Activated naive CD4-positive, alpha-beta T cell treated with anti-CD3 and anti-CD28 coated beads, Interleukin-2, amount 10 ng/mL, durations not matched to agents 7 days and 5 days (primary cell): ENCODE results near the gene SHROOM1.

Experiments used
- CTCF ChIA-PET: fragments of 350-600 bp; sonication (Branson Sonifier 250); formaldehyde crosslinking; loops from one replicate; lab custom pipeline; 2021; ENCODE audit warnings: antibody characterized with exemption; lab: Charles Lee
- DNase-seq: peaks from one replicate; pipeline ENCODE4 v3.0.0-alpha.2; 2020
- H3K27ac Mint-ChIP-seq: one replicate; pipeline ENCODE4 v1.8.0; 2021; ENCODE audit warnings: mild to moderate bottlenecking, moderate library complexity, mixed read lengths
- H3K27me3 Mint-ChIP-seq: one replicate; pipeline ENCODE4 v1.8.0; 2021; ENCODE audit warnings: mild to moderate bottlenecking, mixed read lengths
- H3K36me3 Mint-ChIP-seq: one replicate; pipeline ENCODE4 v1.8.0; 2021; ENCODE audit warnings: mixed read lengths
- H3K4me1 Mint-ChIP-seq: one replicate; pipeline ENCODE4 v1.8.0; 2021; ENCODE audit warnings: mixed read lengths
- H3K4me3 Mint-ChIP-seq: one replicate; pipeline ENCODE4 v1.8.0; 2021; ENCODE audit warnings: mild to moderate bottlenecking, moderate library complexity, mixed read lengths
- H3K9me3 Mint-ChIP-seq: one replicate; pipeline ENCODE4 v1.8.0; 2021; ENCODE audit warnings: mixed read lengths

The SHROOM1 gene, protein sequence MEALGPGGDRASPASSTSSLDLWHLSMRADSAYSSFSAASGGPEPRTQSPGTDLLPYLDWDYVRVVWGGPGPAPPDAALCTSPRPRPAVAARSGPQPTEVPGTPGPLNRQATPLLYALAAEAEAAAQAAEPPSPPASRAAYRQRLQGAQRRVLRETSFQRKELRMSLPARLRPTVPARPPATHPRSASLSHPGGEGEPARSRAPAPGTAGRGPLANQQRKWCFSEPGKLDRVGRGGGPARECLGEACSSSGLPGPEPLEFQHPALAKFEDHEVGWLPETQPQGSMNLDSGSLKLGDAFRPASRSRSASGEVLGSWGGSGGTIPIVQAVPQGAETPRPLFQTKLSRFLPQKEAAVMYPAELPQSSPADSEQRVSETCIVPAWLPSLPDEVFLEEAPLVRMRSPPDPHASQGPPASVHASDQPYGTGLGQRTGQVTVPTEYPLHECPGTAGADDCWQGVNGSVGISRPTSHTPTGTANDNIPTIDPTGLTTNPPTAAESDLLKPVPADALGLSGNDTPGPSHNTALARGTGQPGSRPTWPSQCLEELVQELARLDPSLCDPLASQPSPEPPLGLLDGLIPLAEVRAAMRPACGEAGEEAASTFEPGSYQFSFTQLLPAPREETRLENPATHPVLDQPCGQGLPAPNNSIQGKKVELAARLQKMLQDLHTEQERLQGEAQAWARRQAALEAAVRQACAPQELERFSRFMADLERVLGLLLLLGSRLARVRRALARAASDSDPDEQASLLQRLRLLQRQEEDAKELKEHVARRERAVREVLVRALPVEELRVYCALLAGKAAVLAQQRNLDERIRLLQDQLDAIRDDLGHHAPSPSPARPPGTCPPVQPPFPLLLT

DNA sequence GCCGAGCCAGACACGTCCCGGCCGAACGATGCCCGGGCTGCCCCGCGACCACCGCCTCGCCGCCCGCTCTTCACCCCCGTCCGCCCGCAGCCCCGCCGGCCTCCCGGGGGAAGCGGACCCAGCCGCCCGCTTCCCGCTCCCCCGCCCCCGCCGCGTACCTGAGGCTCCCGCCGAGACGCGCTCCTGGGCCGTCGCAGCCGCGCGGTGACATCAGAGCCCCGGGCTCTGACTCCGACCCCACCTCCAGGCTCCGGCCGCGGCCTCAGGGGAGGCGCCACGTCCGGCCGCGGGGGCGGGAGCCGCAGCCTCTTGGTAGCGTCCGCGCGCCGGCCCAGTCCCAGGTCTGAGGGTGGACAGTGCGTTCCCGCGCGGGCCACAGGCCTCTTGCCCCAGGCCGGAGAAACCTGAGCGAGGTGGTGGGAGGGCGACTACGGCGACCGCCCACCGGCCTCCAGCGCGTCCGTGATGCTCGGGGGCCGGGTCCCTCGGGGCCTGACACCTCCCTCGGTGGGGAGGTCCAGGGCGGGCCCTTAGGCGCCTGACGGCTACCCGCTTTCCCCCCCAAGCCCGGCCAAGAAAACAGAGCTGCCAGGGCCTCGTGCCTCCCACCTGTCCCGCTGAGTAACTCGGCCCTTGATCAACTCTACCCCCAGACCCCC lies at the start of gene SHROOM1:
Gene SHROOM1, minus strand, starts transcription at position 212 of the 659 bp plus-strand sequence. CDS start 4,507 bp downstream, outside the sequence.
- DNase-seq: no peak
- CTCF ChIA-PET: interaction anchor here (1.1 to 3.2 kb wide), 7 partner anchors 11 to 442 kb away, joined by 3 to 26 read pairs (median 3); no protein-coding TSS in a partner anchor
- no peaks in the 10 kb centered on the region for H3K9me3 Mint-ChIP-seq
- H3K36me3 Mint-ChIP-seq: no peaks in the 10 kb centered on the region
- peak within 1 kb of the TSS; percentile 82 for H3K4me3 Mint-ChIP-seq
- peaks cover 80% of the 10 kb centered on the region for H3K27me3 Mint-ChIP-seq
- H3K4me1 Mint-ChIP-seq: peaks cover 13% of the 10 kb centered on the region
- H3K27ac Mint-ChIP-seq: no peak within 1 kb of the TSS

DNA sequence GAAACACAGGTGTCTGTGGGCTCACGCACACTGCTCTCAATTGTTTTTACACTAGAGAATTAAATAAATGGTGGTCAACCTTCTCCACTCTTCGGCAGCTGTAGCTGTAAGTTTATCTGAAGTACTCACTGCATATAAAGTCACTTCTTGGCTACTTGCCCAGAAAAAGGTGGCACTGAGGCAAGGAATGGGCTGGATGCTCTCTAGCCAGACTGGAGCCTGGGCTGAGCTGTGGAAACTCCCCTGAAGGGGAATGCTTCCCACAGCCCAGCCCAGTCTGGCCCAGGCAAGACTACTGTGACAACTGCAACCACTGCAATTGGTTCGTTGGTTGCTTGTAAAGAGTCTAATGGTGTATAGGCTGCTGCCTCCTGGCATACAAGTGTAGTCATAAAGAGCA lies 47.5 kb upstream of the SHROOM1 start:
- Mint-ChIP-seq H3K9me3 (no peaks in the 10 kb centered on the region), H3K27ac (no peak overlapping the region), H3K27me3 (no peaks in the 10 kb centered on the region), H3K4me3 (no peak overlapping the region), H3K36me3 (peaks cover 27% of the 10 kb centered on the region), H3K4me1 (no peaks in the 10 kb centered on the region)
- DNase-seq: no peak
- CTCF ChIA-PET: interaction anchor here (1.0 kb wide), 1 partner anchor 57 kb away, joined by 3 read pairs; no protein-coding TSS in a partner anchor

DNA sequence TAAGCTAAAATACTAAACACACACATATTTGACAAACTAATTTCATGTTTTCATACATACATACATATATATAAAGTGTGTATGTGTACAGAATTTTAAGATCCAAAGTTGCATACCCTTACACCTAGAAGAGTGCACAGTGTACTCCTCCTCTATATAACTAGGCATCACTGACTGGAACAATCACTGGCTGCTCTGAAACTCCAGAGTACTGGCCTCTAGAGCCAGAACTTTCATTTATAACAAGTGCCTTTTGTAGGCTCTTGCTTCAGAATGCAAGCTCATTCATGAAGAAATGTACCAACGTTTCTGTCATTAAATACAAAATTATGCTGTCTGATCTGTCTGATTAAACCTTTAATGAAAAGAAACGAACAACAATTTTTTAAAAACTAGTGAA lies 47.0 kb upstream of the SHROOM1 start:
- Mint-ChIP-seq H3K9me3 (no peaks in the 10 kb centered on the region), H3K36me3 (peaks cover 29% of the 10 kb centered on the region), H3K4me1 (no peaks in the 10 kb centered on the region), H3K4me3 (no peak overlapping the region), H3K27ac (no peak overlapping the region), H3K27me3 (no peaks in the 10 kb centered on the region)
- DNase-seq: no peak
- CTCF ChIA-PET: interaction anchor here (1.0 kb wide), 1 partner anchor 57 kb away, joined by 3 read pairs; no protein-coding TSS in a partner anchor

DNA sequence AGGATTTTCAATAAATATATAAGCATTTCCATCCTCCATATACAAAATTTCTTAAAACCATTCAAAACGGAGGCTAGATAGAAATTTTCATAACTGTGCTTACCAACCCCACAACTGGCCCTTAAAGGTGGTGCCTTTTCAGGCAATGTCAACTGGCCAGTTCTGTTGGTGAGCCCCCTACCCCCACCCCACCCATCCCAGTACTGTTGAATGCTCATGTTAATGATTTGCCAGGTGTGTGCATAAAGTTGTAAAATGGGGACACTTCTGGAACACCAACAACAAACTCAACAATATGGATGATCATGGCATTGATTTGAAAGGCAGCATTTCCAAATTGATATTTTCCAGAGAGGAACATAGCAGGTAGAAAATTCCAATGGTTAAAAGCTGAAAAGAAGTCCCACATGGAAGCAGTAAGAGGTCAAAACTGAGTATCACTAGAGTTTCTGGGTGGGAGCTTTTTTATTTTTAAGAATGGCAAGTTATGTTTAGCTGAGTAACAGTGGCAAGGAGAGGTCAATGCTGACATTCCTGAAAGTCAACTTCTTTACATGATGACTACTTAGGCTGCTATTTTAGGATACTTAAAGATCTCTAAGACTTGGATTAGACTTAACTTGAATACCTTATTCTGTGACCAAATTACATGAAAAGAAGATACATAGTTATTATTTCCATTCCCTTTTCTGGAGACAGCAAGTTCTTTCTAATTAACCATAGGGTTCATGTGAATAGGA lies 45.7 kb upstream of the SHROOM1 start:
- no peaks in the 10 kb centered on the region for H3K9me3 Mint-ChIP-seq
- peaks cover 30% of the 10 kb centered on the region for H3K36me3 Mint-ChIP-seq
- H3K4me3 Mint-ChIP-seq: no peak overlapping the region
- no peaks in the 10 kb centered on the region for H3K4me1 Mint-ChIP-seq
- no peak for DNase-seq
- no peak overlapping the region for H3K27ac Mint-ChIP-seq
- no peaks in the 10 kb centered on the region for H3K27me3 Mint-ChIP-seq
- CTCF ChIA-PET: no interaction called here

DNA sequence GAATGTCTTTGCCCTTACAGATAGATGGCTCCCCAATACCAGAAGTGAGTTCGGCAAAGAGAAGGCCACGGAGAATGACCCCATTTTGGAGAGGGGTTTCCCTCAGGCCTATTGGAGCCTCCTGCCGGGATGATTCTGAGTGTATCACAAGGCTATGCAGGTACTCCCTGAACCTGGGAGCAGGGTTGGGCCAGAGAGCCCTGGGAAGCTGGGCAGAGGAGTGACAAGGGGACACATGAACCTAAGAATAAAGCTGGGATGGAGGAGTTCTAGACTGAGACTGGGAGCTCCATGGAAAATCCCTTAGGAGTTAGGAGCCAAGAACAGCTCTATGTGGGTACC lies 43.5 kb upstream of the SHROOM1 start:
- CTCF ChIA-PET: interaction anchor here (1.0 kb wide), 1 partner anchor 9 kb away, joined by 3 read pairs; no protein-coding TSS in a partner anchor
- H3K36me3 Mint-ChIP-seq: peaks cover 24% of the 10 kb centered on the region
- no peaks in the 10 kb centered on the region for H3K9me3 Mint-ChIP-seq

DNA sequence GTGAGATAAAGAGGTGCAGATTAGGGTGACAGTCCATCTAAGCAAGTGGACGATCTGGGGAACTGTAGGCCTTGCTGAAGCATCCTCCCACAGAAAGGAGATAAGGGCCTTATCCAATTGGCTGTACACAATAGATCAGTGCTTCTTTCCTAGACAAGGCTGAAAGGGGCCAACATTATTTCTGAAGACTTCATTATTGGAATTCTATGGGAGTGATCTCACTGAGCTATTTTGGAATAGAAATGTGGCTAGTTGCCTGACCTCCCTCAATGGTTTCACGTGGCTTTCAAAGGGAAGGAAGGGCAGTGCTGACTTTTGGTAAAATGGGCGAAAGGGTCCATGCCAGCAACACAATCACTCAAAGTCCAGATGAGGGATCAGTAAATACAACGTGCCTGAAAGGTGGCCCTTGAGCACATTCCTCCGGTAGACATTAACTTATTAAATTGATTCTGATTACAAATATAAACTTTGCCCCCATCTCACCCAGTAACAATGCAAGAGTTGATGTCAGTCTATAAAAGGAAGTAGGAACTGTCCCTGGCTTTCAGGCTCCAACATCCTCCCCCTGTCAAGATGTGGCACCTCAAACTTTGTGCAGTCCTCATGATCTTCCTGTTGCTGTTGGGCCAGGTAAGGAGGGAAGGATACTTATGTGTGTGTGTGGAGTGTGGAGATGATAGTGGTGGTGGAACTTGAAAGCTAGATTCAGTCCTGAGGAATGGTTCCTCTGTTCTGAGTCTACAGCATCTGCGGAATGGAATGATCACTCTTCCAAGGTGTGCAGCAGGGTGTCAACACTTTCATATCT lies 42.9 kb upstream of the SHROOM1 start, which contains the start of gene LEAP2:
Gene LEAP2, plus strand, starts transcription at position 550 of the 811 bp plus-strand sequence. Its CDS starts 27 bp downstream, at position 577.
- CTCF ChIA-PET: interaction anchor here (1.2 kb wide), 1 partner anchor 10 kb away, joined by 4 read pairs; no protein-coding TSS in a partner anchor
- H3K27me3 Mint-ChIP-seq: no peaks in the 10 kb centered on the region
- peaks cover 24% of the 10 kb centered on the region for H3K36me3 Mint-ChIP-seq
- peaks cover 3% of the 10 kb centered on the region for H3K4me1 Mint-ChIP-seq
- no peaks in the 10 kb centered on the region for H3K9me3 Mint-ChIP-seq
- DNase-seq: no peak
- H3K27ac Mint-ChIP-seq: peak within 1 kb of the TSS; percentile 34
- no peak within 1 kb of the TSS for H3K4me3 Mint-ChIP-seq

More for the DNA sequence above, 43.5 kb upstream of the SHROOM1 start:
- no peak overlapping the region for H3K4me3 Mint-ChIP-seq
- H3K27me3 Mint-ChIP-seq: no peaks in the 10 kb centered on the region
- no peak overlapping the region for H3K27ac Mint-ChIP-seq
- peaks cover under 1% of the 10 kb centered on the region for H3K4me1 Mint-ChIP-seq
- no peak for DNase-seq

DNA sequence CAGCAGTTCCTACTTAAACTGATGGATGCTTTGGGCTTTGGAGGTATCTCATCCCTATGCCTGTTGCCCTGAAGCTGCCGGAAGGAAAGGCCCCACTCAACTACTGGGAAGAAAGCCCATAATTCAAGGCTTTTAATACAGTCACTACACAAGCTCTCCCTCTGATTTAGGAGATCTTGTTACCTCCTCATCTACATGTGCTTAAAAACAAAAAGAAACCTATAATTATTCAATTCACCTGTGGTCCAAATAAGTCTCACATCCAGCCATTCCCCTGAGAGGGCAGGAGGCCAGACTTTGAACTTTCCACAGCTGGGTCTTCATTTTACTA lies 42.3 kb upstream of the SHROOM1 start:
- CTCF ChIA-PET: interaction anchor here (1.2 kb wide), 1 partner anchor 10 kb away, joined by 4 read pairs; no protein-coding TSS in a partner anchor

DNA sequence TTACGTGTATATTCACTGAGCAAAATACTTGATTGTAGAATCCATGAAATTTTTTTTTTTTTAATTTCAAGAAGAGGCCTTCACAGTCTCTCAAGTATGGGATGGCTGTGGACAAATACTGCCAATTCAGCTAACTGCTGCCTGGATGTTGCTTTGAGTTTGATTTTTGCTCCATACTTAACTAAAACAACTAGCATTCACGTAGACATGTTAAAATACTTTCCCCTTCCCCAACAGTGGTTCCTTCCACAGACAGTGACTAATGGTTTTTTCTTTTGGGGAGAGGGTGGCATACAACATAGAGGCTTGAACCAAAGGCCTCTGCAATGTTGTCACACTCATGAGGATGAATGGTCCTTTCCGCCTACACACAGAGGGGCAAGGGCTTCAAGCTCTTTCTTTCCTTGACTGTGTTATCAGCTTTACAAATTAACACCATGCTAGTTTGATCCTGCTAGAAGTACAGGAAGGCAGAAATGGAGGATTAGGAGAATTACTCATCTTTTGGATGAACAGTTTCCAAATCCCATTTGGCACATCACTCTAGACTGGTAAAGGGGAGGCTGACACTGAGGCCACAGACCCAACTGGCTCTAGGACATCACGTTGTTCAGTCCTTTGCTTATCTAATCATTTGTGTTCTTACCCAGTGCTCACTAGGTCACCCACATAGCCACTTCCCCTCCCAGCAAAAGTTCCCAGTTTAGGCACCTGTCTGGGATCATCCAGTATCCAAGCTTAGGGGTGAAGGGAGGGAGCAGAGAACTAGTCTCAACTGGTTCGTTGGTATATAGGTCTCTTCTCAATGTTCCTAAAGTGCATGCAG lies 41.2 kb upstream of the SHROOM1 start:
- H3K9me3 Mint-ChIP-seq: no peaks in the 10 kb centered on the region
- H3K27ac Mint-ChIP-seq: no peak overlapping the region
- no peaks in the 10 kb centered on the region for H3K27me3 Mint-ChIP-seq
- CTCF ChIA-PET: interaction anchor here (1.1 to 1.5 kb wide), 2 partner anchors 11 to 117 kb away, joined by 3 to 4 read pairs; no protein-coding TSS in a partner anchor
- H3K4me1 Mint-ChIP-seq: peaks cover 11% of the 10 kb centered on the region
- no peak for DNase-seq
- no peak overlapping the region for H3K4me3 Mint-ChIP-seq
- H3K36me3 Mint-ChIP-seq: peaks cover 30% of the 10 kb centered on the region

More for the DNA sequence above, 42.3 kb upstream of the SHROOM1 start:
- Mint-ChIP-seq H3K27ac (peak overlapping the region; percentile 34), H3K36me3 (peaks cover 25% of the 10 kb centered on the region), H3K4me3 (no peak overlapping the region), H3K4me1 (peaks cover 3% of the 10 kb centered on the region), H3K9me3 (no peaks in the 10 kb centered on the region), H3K27me3 (no peaks in the 10 kb centered on the region)
- DNase-seq: no peak

DNA sequence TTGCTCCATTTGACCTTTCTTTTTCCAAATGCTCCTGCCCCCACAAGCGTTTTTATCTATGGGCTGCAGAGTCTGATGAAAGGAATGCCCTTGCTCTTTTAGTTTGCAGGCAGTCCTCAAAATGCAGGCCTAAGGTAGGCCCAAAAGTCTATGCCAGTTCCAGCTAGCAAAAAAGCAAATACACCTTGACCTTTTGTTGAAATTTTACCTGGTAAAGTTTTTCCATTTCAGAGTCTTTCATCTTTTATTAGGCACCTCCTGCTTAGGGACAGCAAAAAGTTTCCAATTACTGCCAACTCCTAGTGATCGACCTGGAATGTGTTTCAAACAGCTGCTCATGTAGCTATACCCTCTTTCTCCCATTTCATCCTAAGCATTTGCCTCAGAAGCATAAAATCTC lies 40.4 kb upstream of the SHROOM1 start:
- Mint-ChIP-seq H3K4me1 (peaks cover 18% of the 10 kb centered on the region), H3K4me3 (no peak overlapping the region), H3K36me3 (peaks cover 30% of the 10 kb centered on the region), H3K27ac (no peak overlapping the region), H3K27me3 (peaks cover 6% of the 10 kb centered on the region), H3K9me3 (no peaks in the 10 kb centered on the region)
- DNase-seq: no peak
- CTCF ChIA-PET: interaction anchor here (1.1 to 1.5 kb wide), 3 partner anchors 12 to 116 kb away, joined by 3 to 4 read pairs (median 3); no protein-coding TSS in a partner anchor

DNA sequence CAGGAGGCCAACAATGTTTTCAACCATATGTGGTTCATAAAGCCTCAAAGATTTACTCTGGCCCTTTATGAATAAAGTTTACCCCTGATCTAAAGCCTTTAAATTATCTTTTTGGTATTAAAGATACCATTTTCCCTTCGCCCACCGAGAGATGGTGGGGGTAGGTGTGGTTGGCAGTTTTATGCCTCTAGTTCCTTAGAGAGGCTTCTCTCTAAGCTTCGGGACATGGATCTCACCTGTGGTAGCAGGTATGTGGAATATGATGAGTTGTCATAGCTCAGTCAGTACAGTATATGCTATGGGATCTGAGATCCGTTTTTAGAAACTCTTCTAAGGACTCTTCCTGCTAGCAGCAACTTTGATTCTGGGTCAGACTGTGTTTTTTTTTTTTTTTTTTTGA lies 38.3 kb upstream of the SHROOM1 start:
- H3K36me3 Mint-ChIP-seq: peaks cover 30% of the 10 kb centered on the region
- H3K9me3 Mint-ChIP-seq: no peaks in the 10 kb centered on the region
- DNase-seq: no peak
- CTCF ChIA-PET: interaction anchor here (1.5 kb wide), 1 partner anchor 15 kb away, joined by 5 read pairs; no protein-coding TSS in a partner anchor
- H3K27me3 Mint-ChIP-seq: peaks cover 11% of the 10 kb centered on the region
- peak overlapping the region; percentile 21 for H3K4me3 Mint-ChIP-seq
- H3K27ac Mint-ChIP-seq: peak overlapping the region; percentile 67
- H3K4me1 Mint-ChIP-seq: peaks cover 24% of the 10 kb centered on the region

DNA sequence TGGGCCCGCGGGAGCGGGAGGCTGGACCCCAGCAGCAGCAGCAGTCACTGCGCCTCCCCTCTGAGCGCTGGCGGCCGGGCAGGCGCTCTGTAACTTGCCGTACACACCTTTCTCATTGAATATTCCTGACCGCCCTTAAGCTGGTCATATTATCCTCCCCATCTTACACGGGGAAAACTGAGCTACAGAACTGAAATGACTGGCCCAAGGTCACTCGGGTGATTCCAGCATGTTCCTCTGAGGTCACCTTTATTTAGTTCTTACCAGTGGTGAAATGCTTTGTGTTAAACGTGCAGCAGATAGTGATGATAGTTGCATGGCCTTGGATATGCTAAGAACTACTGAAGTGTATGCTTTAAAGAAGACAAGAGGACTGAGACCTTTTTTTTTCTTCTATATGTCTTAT lies 36.6 kb upstream of the SHROOM1 start:
- Mint-ChIP-seq H3K4me1 (peaks cover 24% of the 10 kb centered on the region), H3K9me3 (no peaks in the 10 kb centered on the region), H3K27me3 (peaks cover 19% of the 10 kb centered on the region), H3K4me3 (peak overlapping the region; percentile 93), H3K27ac (peak overlapping the region; percentile 98), H3K36me3 (peaks cover 24% of the 10 kb centered on the region)
- CTCF ChIA-PET: interaction anchor here (0.9 kb wide), 1 partner anchor 37 kb away, joined by 4 read pairs; the partner anchor contains the start of gene SHROOM1
- no peak for DNase-seq
